SK-N-SH treated with all-trans-retinoic acid at 6 μM for 48 hours (cell line): ENCODE results near the gene EEA1.

ENCODE experiments used
- ATAC-seq: fragments of 200-7000 bp; cut with Tn5 transposase; 3 replicates; pipeline ENCODE4 v1.9.1; 2020; ENCODE audit warnings: mild to moderate bottlenecking, moderate library complexity
- ARNTL ChIP-seq: fragments of 450-650 bp; formaldehyde crosslinking; IDR thresholded peaks from 2 replicates; pipeline ENCODE4 v1.5.0; 2020; ENCODE audit warnings: low read depth, mild to moderate bottlenecking, moderate library complexity, borderline replicate concordance
- CREB5 ChIP-seq: fragments of 250-450 bp; sonication (Bioruptor Pico); IDR thresholded peaks from 2 replicates; pipeline ENCODE4 v1.5.1; 2020; ENCODE audit warnings: low read depth, mild to moderate bottlenecking, moderate library complexity
- CSRNP3 ChIP-seq: fragments of 250-450 bp; sonication (Bioruptor Pico); IDR thresholded peaks from 2 replicates; pipeline ENCODE4 v1.5.1; 2021; ENCODE audit warnings: mild to moderate bottlenecking, moderate library complexity
- ESRRG ChIP-seq: fragments of 250-450 bp; sonication (Bioruptor Pico); IDR thresholded peaks from 2 replicates; pipeline ENCODE4 v1.6.1; 2021; ENCODE audit warnings: mild to moderate bottlenecking
- GLIS3 ChIP-seq: fragments of 250-450 bp; sonication (Bioruptor Pico); IDR thresholded peaks from 2 replicates; pipeline ENCODE4 v1.5.0; 2020; ENCODE audit warnings: mild to moderate bottlenecking, moderate library complexity
- ISL1 ChIP-seq: fragments of 250-450 bp; sonication (Bioruptor Pico); IDR thresholded peaks from 2 replicates; pipeline ENCODE4 v2.1.2; 2022; ENCODE audit warnings: mild to moderate bottlenecking, moderate library complexity
- OSR1 ChIP-seq: fragments of 250-450 bp; sonication (Bioruptor Pico); IDR thresholded peaks from 2 replicates; pipeline ENCODE4 v1.8.0; 2022; ENCODE audit warnings: moderate library complexity, mild to moderate bottlenecking, inconsistent platforms
- PATZ1 ChIP-seq: fragments of 250-450 bp; sonication (Bioruptor Pico); IDR thresholded peaks from 2 replicates; pipeline ENCODE4 v1.8.0; 2020; ENCODE audit warnings: mild to moderate bottlenecking, moderate library complexity, borderline replicate concordance
- POU6F1 ChIP-seq: fragments of 250-450 bp; sonication (Bioruptor Pico); IDR thresholded peaks from 2 replicates; pipeline ENCODE4 v1.8.0; 2021; ENCODE audit warnings: low read depth, mild to moderate bottlenecking, moderate library complexity, borderline replicate concordance
- SNAI2 ChIP-seq: fragments of 250-450 bp; sonication (Bioruptor Pico); IDR thresholded peaks from 2 replicates; pipeline ENCODE4 v1.5.0; 2020; ENCODE audit warnings: mild to moderate bottlenecking, moderate library complexity
- TCF4 ChIP-seq: fragments of 250-450 bp; sonication (Bioruptor Pico); IDR thresholded peaks from 2 replicates; pipeline ENCODE4 v1.8.0; 2021; ENCODE audit warnings: mild to moderate bottlenecking, moderate library complexity, borderline replicate concordance
- TOX ChIP-seq: fragments of 250-450 bp; sonication (Bioruptor Pico); IDR thresholded peaks from 2 replicates; pipeline ENCODE4 v1.8.0; 2021; ENCODE audit warnings: mild to moderate bottlenecking, moderate library complexity, borderline replicate concordance
- ZFP3 ChIP-seq: fragments of 250-450 bp; sonication (Bioruptor Pico); IDR thresholded peaks from 2 replicates; pipeline ENCODE4 v1.5.0; 2020; ENCODE audit warnings: mild to moderate bottlenecking, moderate library complexity
- ZFP30 ChIP-seq: fragments of 450-650 bp; formaldehyde crosslinking; IDR thresholded peaks from 2 replicates; pipeline ENCODE4 v1.5.0; 2022; ENCODE audit warnings: mild to moderate bottlenecking, moderate library complexity
- ZNF70 ChIP-seq: fragments of 450-650 bp; formaldehyde crosslinking; IDR thresholded peaks from 2 replicates; pipeline ENCODE4 v1.5.0; 2020; ENCODE audit warnings: mild to moderate bottlenecking, moderate library complexity

EEA1 gene

GRCh38 chr12:92952394-92952793, 23.3 kb upstream of the EEA1 start:
- TF ChIP-seq GLIS3 (no peak), ZFP3 (no peak), ZNF70 (no peak), PATZ1 (no peak), ESRRG (no peak), TCF4 (CRISPR knock-in tag) (no peak), ARNTL (no peak)
- no peak for ATAC-seq

GRCh38 chr12:92951006-92951405, 21.9 kb upstream of the EEA1 start:
- no peak for ATAC-seq

GRCh38 chr12:92950011-92950410, 20.9 kb upstream of the EEA1 start:
- ATAC-seq = no peak
- TF ChIP-seq CSRNP3 (CRISPR knock-in tag) = no peak

More at GRCh38 chr12:92951006-92951405, 21.9 kb upstream of the EEA1 start:
- TF ChIP-seq PATZ1 (no peak), TCF4 (CRISPR knock-in tag) (no peak), SNAI2 (CRISPR knock-in tag) (no peak), CREB5 (no peak), TOX (no peak), ZFP30 (no peak), OSR1 (CRISPR knock-in tag) (no peak)
- TF ChIP-seq, all 23 proteins: peak for 0

- no peak for ATAC-seq
- TF ChIP-seq ISL1 (no peak), GLIS3 (no peak), ESRRG (no peak), SNAI2 (CRISPR knock-in tag) (no peak), ZNF70 (no peak), ZFP3 (no peak), POU6F1 (CRISPR knock-in tag) (no peak)
Measured at GRCh38 chr12:92949466-92949865, 20.4 kb upstream of the EEA1 start.

- no peak for TF ChIP-seq ZFP3
- TF ChIP-seq OSR1 (CRISPR knock-in tag) = no peak
- no peak for TF ChIP-seq PATZ1
- no peak for ATAC-seq
Measured at GRCh38 chr12:92947589-92948215, 18.6 kb upstream of the EEA1 start.
